GM23338 (cell line): ENCODE measurements around the gene MAGI3.

Source experiments
- CREB1 ChIP-seq: fragments of 250-450 bp; sonication (Bioruptor Pico); IDR thresholded peaks from 2 replicates; pipeline ENCODE4 v1.5.0; 2020; ENCODE audit warnings: low read depth, mild to moderate bottlenecking, moderate library complexity
- CTCF ChIP-seq, 2 experiments: fragments of 200-600 bp in 1 of 2; sonication (generic) in 1 of 2; conservative IDR thresholded peaks; 2 replicates each; pipeline versions ENCODE4 v1.5.1 to v1.6.1; 2016 to 2017; ENCODE audit warnings: antibody characterized with exemption in 2 of 2, low read depth in 2 of 2, mild to moderate bottlenecking in 2 of 2, moderate library complexity in 1 of 2
- ETS1 ChIP-seq: IDR thresholded peaks from 2 replicates; pipeline ENCODE4 v1.6.1; 2016; ENCODE audit warnings: antibody characterized with exemption
- EZH2 ChIP-seq: fragments of 200-600 bp; sonication (generic); IDR thresholded peaks from one replicate; pipeline ENCODE4 v1.8.0; 2017; ENCODE audit warnings: antibody characterized with exemption, mild to moderate bottlenecking, low read depth; ENCODE audit not compliant: unreplicated experiment
- EZH2phosphoT487 ChIP-seq: fragments of 200-600 bp; sonication (generic); IDR thresholded peaks from one replicate; pipeline ENCODE4 v1.8.1; 2018; ENCODE audit warnings: antibody characterized with exemption; ENCODE audit not compliant: unreplicated experiment
- JUNB ChIP-seq: IDR thresholded peaks from one replicate; pipeline ENCODE4 v1.6.1; 2016; ENCODE audit warnings: antibody characterized with exemption; ENCODE audit not compliant: unreplicated experiment
- NANOG ChIP-seq: IDR thresholded peaks from 2 replicates; pipeline ENCODE4 v1.6.1; 2016; ENCODE audit warnings: antibody characterized with exemption, borderline replicate concordance
- POLR2AphosphoS5 ChIP-seq: IDR thresholded peaks from 2 replicates; pipeline ENCODE4 v1.6.1; 2016; ENCODE audit warnings: antibody characterized with exemption, low read depth
- STAT1 ChIP-seq: IDR thresholded peaks from one replicate; pipeline ENCODE4 v1.6.1; 2016; ENCODE audit warnings: antibody characterized with exemption; ENCODE audit not compliant: unreplicated experiment
- ZNF331 ChIP-seq: fragments of 250-450 bp; sonication (Bioruptor Pico); IDR thresholded peaks from 2 replicates; pipeline ENCODE4 v1.5.0; 2020; ENCODE audit warnings: low read depth, mild to moderate bottlenecking, moderate library complexity
- TF ChIP-seq, protein P1 (sequence below): IDR thresholded peaks from one replicate; pipeline ENCODE4 v1.6.1; 2018; ENCODE audit warnings: antibody characterized with exemption; ENCODE audit not compliant: unreplicated experiment
- TF ChIP-seq, protein P2 (sequence below): fragments of 250-450 bp; sonication (Bioruptor Pico); IDR thresholded peaks from 2 replicates; pipeline ENCODE4 v1.5.0; 2020; ENCODE audit warnings: mild to moderate bottlenecking, moderate library complexity

- TF ChIP-seq CTCF (conservative IDR thresholded peaks at IDR 0.05; ENCODE audit: low read depth in 2 of 2) (no peak), EZH2phosphoT487 (no peak), POLR2AphosphoS5 (no peak), JUNB (no peak), CREB1 (CRISPR knock-in tag) (no peak), EZH2 (no peak), STAT1 (no peak), ETS1 (no peak), ZNF331 (CRISPR knock-in tag) (no peak), NANOG (no peak)
- TF ChIP-seq, protein P1, sequence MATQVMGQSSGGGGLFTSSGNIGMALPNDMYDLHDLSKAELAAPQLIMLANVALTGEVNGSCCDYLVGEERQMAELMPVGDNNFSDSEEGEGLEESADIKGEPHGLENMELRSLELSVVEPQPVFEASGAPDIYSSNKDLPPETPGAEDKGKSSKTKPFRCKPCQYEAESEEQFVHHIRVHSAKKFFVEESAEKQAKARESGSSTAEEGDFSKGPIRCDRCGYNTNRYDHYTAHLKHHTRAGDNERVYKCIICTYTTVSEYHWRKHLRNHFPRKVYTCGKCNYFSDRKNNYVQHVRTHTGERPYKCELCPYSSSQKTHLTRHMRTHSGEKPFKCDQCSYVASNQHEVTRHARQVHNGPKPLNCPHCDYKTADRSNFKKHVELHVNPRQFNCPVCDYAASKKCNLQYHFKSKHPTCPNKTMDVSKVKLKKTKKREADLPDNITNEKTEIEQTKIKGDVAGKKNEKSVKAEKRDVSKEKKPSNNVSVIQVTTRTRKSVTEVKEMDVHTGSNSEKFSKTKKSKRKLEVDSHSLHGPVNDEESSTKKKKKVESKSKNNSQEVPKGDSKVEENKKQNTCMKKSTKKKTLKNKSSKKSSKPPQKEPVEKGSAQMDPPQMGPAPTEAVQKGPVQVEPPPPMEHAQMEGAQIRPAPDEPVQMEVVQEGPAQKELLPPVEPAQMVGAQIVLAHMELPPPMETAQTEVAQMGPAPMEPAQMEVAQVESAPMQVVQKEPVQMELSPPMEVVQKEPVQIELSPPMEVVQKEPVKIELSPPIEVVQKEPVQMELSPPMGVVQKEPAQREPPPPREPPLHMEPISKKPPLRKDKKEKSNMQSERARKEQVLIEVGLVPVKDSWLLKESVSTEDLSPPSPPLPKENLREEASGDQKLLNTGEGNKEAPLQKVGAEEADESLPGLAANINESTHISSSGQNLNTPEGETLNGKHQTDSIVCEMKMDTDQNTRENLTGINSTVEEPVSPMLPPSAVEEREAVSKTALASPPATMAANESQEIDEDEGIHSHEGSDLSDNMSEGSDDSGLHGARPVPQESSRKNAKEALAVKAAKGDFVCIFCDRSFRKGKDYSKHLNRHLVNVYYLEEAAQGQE, result no peak
- TF ChIP-seq, protein P2, sequence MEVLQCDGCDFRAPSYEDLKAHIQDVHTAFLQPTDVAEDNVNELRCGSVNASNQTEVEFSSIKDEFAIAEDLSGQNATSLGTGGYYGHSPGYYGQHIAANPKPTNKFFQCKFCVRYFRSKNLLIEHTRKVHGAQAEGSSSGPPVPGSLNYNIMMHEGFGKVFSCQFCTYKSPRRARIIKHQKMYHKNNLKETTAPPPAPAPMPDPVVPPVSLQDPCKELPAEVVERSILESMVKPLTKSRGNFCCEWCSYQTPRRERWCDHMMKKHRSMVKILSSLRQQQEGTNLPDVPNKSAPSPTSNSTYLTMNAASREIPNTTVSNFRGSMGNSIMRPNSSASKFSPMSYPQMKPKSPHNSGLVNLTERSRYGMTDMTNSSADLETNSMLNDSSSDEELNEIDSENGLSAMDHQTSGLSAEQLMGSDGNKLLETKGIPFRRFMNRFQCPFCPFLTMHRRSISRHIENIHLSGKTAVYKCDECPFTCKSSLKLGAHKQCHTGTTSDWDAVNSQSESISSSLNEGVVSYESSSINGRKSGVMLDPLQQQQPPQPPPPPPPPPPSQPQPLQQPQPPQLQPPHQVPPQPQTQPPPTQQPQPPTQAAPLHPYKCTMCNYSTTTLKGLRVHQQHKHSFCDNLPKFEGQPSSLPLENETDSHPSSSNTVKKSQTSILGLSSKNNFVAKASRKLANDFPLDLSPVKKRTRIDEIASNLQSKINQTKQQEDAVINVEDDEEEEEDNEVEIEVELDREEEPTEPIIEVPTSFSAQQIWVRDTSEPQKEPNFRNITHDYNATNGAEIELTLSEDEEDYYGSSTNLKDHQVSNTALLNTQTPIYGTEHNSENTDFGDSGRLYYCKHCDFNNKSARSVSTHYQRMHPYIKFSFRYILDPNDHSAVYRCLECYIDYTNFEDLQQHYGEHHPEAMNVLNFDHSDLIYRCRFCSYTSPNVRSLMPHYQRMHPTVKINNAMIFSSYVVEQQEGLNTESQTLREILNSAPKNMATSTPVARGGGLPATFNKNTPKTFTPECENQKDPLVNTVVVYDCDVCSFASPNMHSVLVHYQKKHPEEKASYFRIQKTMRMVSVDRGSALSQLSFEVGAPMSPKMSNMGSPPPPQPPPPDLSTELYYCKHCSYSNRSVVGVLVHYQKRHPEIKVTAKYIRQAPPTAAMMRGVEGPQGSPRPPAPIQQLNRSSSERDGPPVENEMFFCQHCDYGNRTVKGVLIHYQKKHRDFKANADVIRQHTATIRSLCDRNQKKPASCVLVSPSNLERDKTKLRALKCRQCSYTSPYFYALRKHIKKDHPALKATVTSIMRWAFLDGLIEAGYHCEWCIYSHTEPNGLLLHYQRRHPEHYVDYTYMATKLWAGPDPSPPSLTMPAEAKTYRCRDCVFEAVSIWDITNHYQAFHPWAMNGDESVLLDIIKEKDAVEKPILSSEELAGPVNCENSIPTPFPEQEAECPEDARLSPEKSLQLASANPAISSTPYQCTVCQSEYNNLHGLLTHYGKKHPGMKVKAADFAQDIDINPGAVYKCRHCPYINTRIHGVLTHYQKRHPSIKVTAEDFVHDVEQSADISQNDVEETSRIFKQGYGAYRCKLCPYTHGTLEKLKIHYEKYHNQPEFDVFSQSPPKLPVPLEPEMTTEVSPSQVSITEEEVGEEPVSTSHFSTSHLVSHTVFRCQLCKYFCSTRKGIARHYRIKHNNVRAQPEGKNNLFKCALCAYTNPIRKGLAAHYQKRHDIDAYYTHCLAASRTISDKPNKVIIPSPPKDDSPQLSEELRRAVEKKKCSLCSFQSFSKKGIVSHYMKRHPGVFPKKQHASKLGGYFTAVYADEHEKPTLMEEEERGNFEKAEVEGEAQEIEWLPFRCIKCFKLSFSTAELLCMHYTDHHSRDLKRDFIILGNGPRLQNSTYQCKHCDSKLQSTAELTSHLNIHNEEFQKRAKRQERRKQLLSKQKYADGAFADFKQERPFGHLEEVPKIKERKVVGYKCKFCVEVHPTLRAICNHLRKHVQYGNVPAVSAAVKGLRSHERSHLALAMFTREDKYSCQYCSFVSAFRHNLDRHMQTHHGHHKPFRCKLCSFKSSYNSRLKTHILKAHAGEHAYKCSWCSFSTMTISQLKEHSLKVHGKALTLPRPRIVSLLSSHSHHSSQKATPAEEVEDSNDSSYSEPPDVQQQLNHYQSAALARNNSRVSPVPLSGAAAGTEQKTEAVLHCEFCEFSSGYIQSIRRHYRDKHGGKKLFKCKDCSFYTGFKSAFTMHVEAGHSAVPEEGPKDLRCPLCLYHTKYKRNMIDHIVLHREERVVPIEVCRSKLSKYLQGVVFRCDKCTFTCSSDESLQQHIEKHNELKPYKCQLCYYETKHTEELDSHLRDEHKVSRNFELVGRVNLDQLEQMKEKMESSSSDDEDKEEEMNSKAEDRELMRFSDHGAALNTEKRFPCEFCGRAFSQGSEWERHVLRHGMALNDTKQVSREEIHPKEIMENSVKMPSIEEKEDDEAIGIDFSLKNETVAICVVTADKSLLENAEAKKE (CRISPR knock-in tag), result no peak
Measured at GRCh38 chr1:113734357-113735055, 344.2 kb downstream of the MAGI3 start.
